K562 (cell line): ENCODE data around the gene SNX20. TPM values are rescaled to one million over a fixed set of nuclear protein-coding genes. Genes with fewer than 3 reads are reported as not detected.

Source experiments
- ATAC-seq: fragments of 200-7000 bp; cut with Tn5 transposase; 3 replicates; pipeline ENCODE4 v1.9.1; 2020; ENCODE audit warnings: moderate library complexity
- BruUV-seq: library from RNA; stranded (reverse); fragments of 400-500 nt; replicated peaks from 2 replicates; lab custom pipeline; 2021; lab: Mats Ljungman, UMichigan
- CTCF ChIA-PET: fragments of 300-600 bp; formaldehyde crosslinking; extraction: SDS; loops from one replicate; lab custom pipeline; 2021; ENCODE audit warnings: low intra/inter-chr PET ratio; lab: Yijun Ruan, JAX
- POLR2A ChIA-PET: fragments of 300-600, 350-650 bp; sonication (Branson Sonifier 250); formaldehyde crosslinking; extraction: SDS; loops from one replicate; lab custom pipeline; 2021; ENCODE audit warnings: antibody characterized with exemption, inconsistent platforms; lab: Yijun Ruan, JAX
- DNase-seq, 4 experiments: peaks; one replicate each; pipeline versions ENCODE4 v3.0.0 to v3.0.0-alpha.2; 2011 to 2018; ENCODE audit warnings: low spot score in 3 of 4, mixed read lengths in 3 of 4; ENCODE audit errors: extremely low read depth in 1 of 4
- FAIRE-seq: peaks from 2 replicates; lab custom pipeline; 2011; peaks lifted over from hg19 to GRCh38; lab: Jason Lieb, UNC
- H2AFZ ChIP-seq: 2 replicates; pipeline ENCODE4 v1.6.0; 2011; ENCODE audit warnings: low read depth, low read length, control low read depth, inconsistent platforms
- H3K27ac ChIP-seq: fragments of 200-600 bp; 3 replicates; pipeline ENCODE4 v1.8.0; 2011; ENCODE audit warnings: low read depth, mild to moderate bottlenecking, control low read depth, inconsistent platforms, low read length, moderate library complexity, mixed read lengths; ENCODE audit errors: extremely low read depth
- H3K27me3 ChIP-seq, 2 experiments: fragments of 300-600 bp in 1 of 2; 2 replicates in 1 of 2; 3 replicates in 1 of 2; pipeline versions ENCODE4 v1.6.0 to v1.8.0; 2011; ENCODE audit warnings: inconsistent platforms in 2 of 2, low read length in 2 of 2, mild to moderate bottlenecking in 1 of 2, mixed read lengths in 1 of 2, moderate library complexity in 1 of 2; ENCODE audit not compliant: control insufficient read depth in 2 of 2, insufficient read depth in 2 of 2
- H3K36me3 ChIP-seq: fragments of 300-600 bp; 3 replicates; pipeline ENCODE4 v1.8.0; 2011; ENCODE audit warnings: mild to moderate bottlenecking, low read length, inconsistent platforms; ENCODE audit not compliant: control insufficient read depth, insufficient read depth
- H3K4me1 ChIP-seq, 2 experiments: fragments of 200-600 bp in 1 of 2; replicated peaks in 1 of 2; 2 replicates in 1 of 2; 3 replicates in 1 of 2; pipeline versions ENCODE4 v1.5.1 to v1.8.0; 2011; ENCODE audit warnings: inconsistent platforms in 2 of 2, low read length in 2 of 2, mild to moderate bottlenecking in 1 of 2, mixed read lengths in 1 of 2, moderate library complexity in 1 of 2; ENCODE audit not compliant: control insufficient read depth in 2 of 2, insufficient read depth in 2 of 2
- H3K4me2 ChIP-seq: 2 replicates; pipeline ENCODE4 v1.6.1; 2011; ENCODE audit warnings: low read length, control low read depth, inconsistent platforms, mixed read lengths; ENCODE audit not compliant: insufficient read depth
- H3K4me3 ChIP-seq: fragments of 200-600 bp; sonication (generic), shearing (Covaris generic); 2 replicates; pipeline ENCODE4 v1.5.1; 2016; ENCODE audit warnings: control low read depth, inconsistent platforms
- H3K79me2 ChIP-seq: fragments of 200-600 bp; 3 replicates; pipeline ENCODE4 v1.8.0; 2011; ENCODE audit warnings: low read length, inconsistent platforms; ENCODE audit not compliant: control insufficient read depth, insufficient read depth
- H3K9ac ChIP-seq, 2 experiments: 2 replicates each; pipeline versions ENCODE4 v1.6.0 to v1.6.1; 2011; ENCODE audit warnings: low read depth in 2 of 2, low read length in 2 of 2, control low read depth in 1 of 2, inconsistent platforms in 1 of 2, mild to moderate bottlenecking in 1 of 2, mixed read lengths in 1 of 2; ENCODE audit not compliant: insufficient read depth in 1 of 2
- H3K9me1 ChIP-seq: one replicate; pipeline ENCODE4 v1.6.0; 2011; ENCODE audit warnings: inconsistent platforms, mild to moderate bottlenecking, low read length, moderate library complexity; ENCODE audit not compliant: control insufficient read depth, insufficient read depth
- H3K9me3 ChIP-seq: replicated peaks from 2 replicates; pipeline ENCODE4 v1.5.1; 2011; ENCODE audit warnings: low read depth, low read length, inconsistent platforms; ENCODE audit not compliant: control insufficient read depth, insufficient read depth
- H4K20me1 ChIP-seq: replicated peaks from 2 replicates; pipeline ENCODE4 v1.6.1; 2011; ENCODE audit warnings: low read length, inconsistent platforms, mixed read lengths; ENCODE audit not compliant: control insufficient read depth, insufficient read depth
- BRD4 ChIP-seq: fragments of 200-600 bp; sonication (generic); IDR thresholded peaks from 2 replicates; pipeline ENCODE4 v1.6.1; 2017; ENCODE audit warnings: inconsistent platforms
- CCAR2 ChIP-seq: fragments of 200-400 bp; formaldehyde crosslinking; IDR thresholded peaks from 2 replicates; pipeline ENCODE4 v1.6.1; 2017; ENCODE audit warnings: mild to moderate bottlenecking, low read depth, low read length
- ESRRB ChIP-seq: fragments of 250-450 bp; sonication (Bioruptor Pico); IDR thresholded peaks from 2 replicates; pipeline ENCODE4 v1.5.0; 2020; ENCODE audit warnings: mild to moderate bottlenecking, moderate library complexity, borderline replicate concordance
- EWSR1 ChIP-seq: fragments of 450-650 bp; IDR thresholded peaks from 2 replicates; pipeline ENCODE4 v1.6.1; 2018; ENCODE audit warnings: borderline replicate concordance, mild to moderate bottlenecking, low read depth, moderate library complexity; ENCODE audit not compliant: partially characterized antibody
- GTF2B ChIP-seq: IDR thresholded peaks from 2 replicates; pipeline ENCODE4 v1.6.1; 2011; ENCODE audit not compliant: insufficient read length; ENCODE audit errors: extremely low read depth
- NELFE ChIP-seq: IDR thresholded peaks from 2 replicates; pipeline ENCODE4 v1.6.1; 2011; ENCODE audit warnings: mild to moderate bottlenecking; ENCODE audit not compliant: insufficient read depth, insufficient read length
- ZBTB26 ChIP-seq: fragments of 450-650 bp; formaldehyde crosslinking; IDR thresholded peaks from 2 replicates; pipeline ENCODE4 v1.4.0; 2022; ENCODE audit warnings: missing genetic modification characterization
- ZBTB34 ChIP-seq: fragments of 250-450 bp; sonication (Bioruptor Pico); IDR thresholded peaks from 2 replicates; pipeline ENCODE4 v1.8.0; 2021; ENCODE audit warnings: mild to moderate bottlenecking, moderate library complexity
- ZC3H4 ChIP-seq: sonication (generic); formaldehyde crosslinking; IDR thresholded peaks from 2 replicates; pipeline ENCODE4 v1.9.0; 2021; ENCODE audit warnings: missing genetic modification reagents, borderline replicate concordance
- ZFX ChIP-seq: sonication (generic); formaldehyde crosslinking; IDR thresholded peaks from 2 replicates; pipeline ENCODE4 v1.8.0; 2022; ENCODE audit warnings: mild to moderate bottlenecking, missing genetic modification reagents, moderate library complexity
- ZNF511 ChIP-seq: sonication (generic); formaldehyde crosslinking; IDR thresholded peaks from 2 replicates; pipeline ENCODE4 v1.8.0; 2022; ENCODE audit warnings: mild to moderate bottlenecking, missing genetic modification reagents
- ZZZ3 ChIP-seq: fragments of 450-650 bp; IDR thresholded peaks from 2 replicates; pipeline ENCODE4 v1.6.1; 2016; ENCODE audit warnings: antibody characterized with exemption, mild to moderate bottlenecking, moderate library complexity
- WGBS: fragments of 100-300 bp; shearing (Covaris generic); methylation state at CpG from one replicate; pipeline ENCODE4 v1.1.6; 2016; ENCODE audit warnings: low coverage, mixed read lengths; ENCODE audit not compliant: insufficient coverage; ENCODE audit errors: missing lambda C conversion rate; 5-methylcytosine and 5-hydroxymethylcytosine counted together
- in situ Hi-C: fragments of 300-500 bp; cut with MboI; formaldehyde crosslinking; loops from 4 replicates; pipeline ENCODE4 v1.15.0; 2018; ENCODE audit warnings: inconsistent platforms, mixed read lengths
- intact Hi-C: fragments of 100-400 bp; cut with micrococcal nuclease; formaldehyde crosslinking; loops from 2 replicates; pipeline ENCODE4 v1.14.2; 2022
- polyA plus RNA-seq, 8 experiments: library from polyadenylated mRNA; depleted of rRNA in 4 of 8; stranded (reverse) in 5 of 8; unstranded in 3 of 8; fragments of >200 nt; fragmentation: Nextera tagmentation in 2 of 8; fragmentation: Illumina TruSeq in 1 of 8; extraction: Ambion mirVana in 2 of 8; extraction: Trizol in 1 of 8; gene quantifications; 2 replicates each; pipeline versions ENCODE4 v1.2.1 to v1.2.3, GENCODE V29; 2011 to 2014; ENCODE audit warnings: inconsistent platforms in 1 of 8, missing spikeins in 1 of 8
- total RNA-seq, 7 experiments: library from RNA; depleted of rRNA in 6 of 7; stranded (reverse); fragments of >200 nt in 6 of 7; fragmentation: Illumina TruSeq in 2 of 7; extraction: Trizol in 2 of 7; gene quantifications; 2 replicates each; pipeline versions ENCODE4 v1.2.1 to v1.2.3, GENCODE V29; 2011 to 2021; ENCODE audit warnings: low replicate concordance in 1 of 7

SNX20 gene
- total and polyA plus RNA-seq, 9 of the 15 experiments (the other 6 are each of a cell fraction or from before 2014, with no cell fraction given): 0.04 to 0.07 TPM; not detected in 7

- Histone ChIP-seq H3K27ac (no peak overlapping the region), H2AFZ (no peak overlapping the region), H3K79me2 (no peaks in the 10 kb centered on the region), H4K20me1 (0 out of 2 replicates have a peak, but pooled peaks cover 5% of the 10 kb centered on the region)
- DNase-seq: no peak
- TF ChIP-seq EWSR1 (no peak), ZC3H4 (CRISPR knock-in tag) (no peak), GTF2B (no peak), NELFE (no peak), ESRRB (no peak), ZZZ3 (no peak), BRD4 (no peak), CCAR2 (no peak), ZBTB26 (CRISPR knock-in tag) (no peak), ZBTB34 (no peak), ZFX (CRISPR knock-in tag) (no peak), ZNF511 (CRISPR knock-in tag) (no peak)
- TF ChIP-seq, all 486 proteins: peak for 0
- Histone ChIP-seq H3K36me3 (no peaks in the 10 kb centered on the region), H3K4me3 (no peak overlapping the region), H3K9me3 (no peaks in the 10 kb centered on the region), H3K27me3 (peaks cover 8 to 44% of the 10 kb centered on the region in 2 experiments), H3K9me1 (no peaks in the 10 kb centered on the region), H3K9ac (no peak overlapping the region), H3K4me2 (no peak overlapping the region), H3K4me1 (no peaks in the 10 kb centered on the region)
- ATAC-seq (no peak), FAIRE-seq (no peak)
- ChIA-PET POLR2A (no interaction called here), CTCF (no interaction called here)
- BruUV-seq: no TSS peak
- in situ Hi-C loops: no loop called here
- intact Hi-C loops: no loop called here
- 0% methylated on average over 1 of the region's 1 CpG for WGBS
These were observed 40.7 kb downstream of the SNX20 start for GRCh38 chr16:50640391-50640790.
